ENCODE results near the gene OMA1. TPM values are rescaled to one million over a fixed set of nuclear protein-coding genes. Genes with fewer than 3 reads are reported as not detected.
"Not testable (repeated sequence)": the region's sequence is repeated elsewhere in the genome, so short reads cannot be mapped to it uniquely, and the experiment has no call there.

Gene OMA1
- total RNA-seq, 1 experiment from 2014 or later, result 21.9 TPM

- no peaks in the 10 kb centered on the region for H3K27me3 ChIP-seq (ENCODE audit: insufficient read depth, low read length)
- H3K9ac ChIP-seq (ENCODE audit: low read length), result no peak overlapping the region
- ChIA-PET RAD21 (ENCODE audit: low non-redundant PET in 1 of 2, low total read pairs in 2 of 2, uncharacterized antibody in 2 of 2, unreplicated experiment in 2 of 2) (no interaction called here), POLR2A (no interaction called here), CTCF (no interaction called here)
- DNase-seq (ENCODE audit: low read depth, low spot score) (no peak), ATAC-seq (no peak)
- H3K36me3 ChIP-seq (ENCODE audit: control insufficient read depth in 1 of 2, insufficient read depth in 2 of 2, low read length in 2 of 2), result no peaks in the 10 kb centered on the region
- no peak overlapping the region for H3K27ac ChIP-seq (ENCODE audit: low read depth, low read length)
- no peaks in the 10 kb centered on the region for H4K20me1 ChIP-seq (ENCODE audit: insufficient read depth)
- no peaks in the 10 kb centered on the region for H3K4me1 ChIP-seq (ENCODE audit: control insufficient read depth in 1 of 2, insufficient read depth in 2 of 2, low read length in 2 of 2)
- H3K4me3 ChIP-seq (replicated peaks in 1 of 2; ENCODE audit: low read depth in 1 of 2, low read length in 2 of 2), result no peak overlapping the region
- no peaks in the 10 kb centered on the region for H3K79me2 ChIP-seq (ENCODE audit: insufficient read depth, low read length)
- TF ChIP-seq EGR1 (IDR thresholded peaks at IDR 0.05; ENCODE audit: low read depth) (no peak), EZH2phosphoT487 (IDR thresholded peaks at IDR 0.05; ENCODE audit: borderline replicate concordance) (no peak), EZH2 (IDR thresholded peaks at IDR 0.05) (no peak), FOSL1 (IDR thresholded peaks at IDR 0.05; ENCODE audit: low read depth) (no peak), CTCF (IDR thresholded peaks at IDR 0.05 in 2 of 3, conservative IDR thresholded peaks at IDR 0.05 in 1 of 3; ENCODE audit: borderline replicate concordance in 1 of 3, insufficient read depth in 1 of 3, low read depth in 2 of 3, low read length in 2 of 3) (no peak), ZNF274 (IDR thresholded peaks at IDR 0.05; ENCODE audit: low read depth, low read length) (no peak), TCF7L2 (IDR thresholded peaks at IDR 0.05; ENCODE audit: borderline replicate concordance, extremely low read depth, insufficient read depth, insufficient read length) (no peak), SIN3A (IDR thresholded peaks at IDR 0.05; ENCODE audit: low read depth) (no peak)
- TF ChIP-seq, protein P1, sequence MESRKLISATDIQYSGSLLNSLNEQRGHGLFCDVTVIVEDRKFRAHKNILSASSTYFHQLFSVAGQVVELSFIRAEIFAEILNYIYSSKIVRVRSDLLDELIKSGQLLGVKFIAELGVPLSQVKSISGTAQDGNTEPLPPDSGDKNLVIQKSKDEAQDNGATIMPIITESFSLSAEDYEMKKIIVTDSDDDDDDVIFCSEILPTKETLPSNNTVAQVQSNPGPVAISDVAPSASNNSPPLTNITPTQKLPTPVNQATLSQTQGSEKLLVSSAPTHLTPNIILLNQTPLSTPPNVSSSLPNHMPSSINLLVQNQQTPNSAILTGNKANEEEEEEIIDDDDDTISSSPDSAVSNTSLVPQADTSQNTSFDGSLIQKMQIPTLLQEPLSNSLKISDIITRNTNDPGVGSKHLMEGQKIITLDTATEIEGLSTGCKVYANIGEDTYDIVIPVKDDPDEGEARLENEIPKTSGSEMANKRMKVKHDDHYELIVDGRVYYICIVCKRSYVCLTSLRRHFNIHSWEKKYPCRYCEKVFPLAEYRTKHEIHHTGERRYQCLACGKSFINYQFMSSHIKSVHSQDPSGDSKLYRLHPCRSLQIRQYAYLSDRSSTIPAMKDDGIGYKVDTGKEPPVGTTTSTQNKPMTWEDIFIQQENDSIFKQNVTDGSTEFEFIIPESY (IDR thresholded peaks at IDR 0.05; ENCODE audit: extremely low read depth, insufficient replicate concordance, low read length), result no peak
- no TSS peak for BruUV-seq (replicated peaks)
- H3K9me3 ChIP-seq (ENCODE audit: control insufficient read depth in 1 of 2, insufficient read depth in 1 of 2, low read depth in 1 of 2, low read length in 2 of 2), result no peaks in the 10 kb centered on the region
- no peak overlapping the region for H3K4me2 ChIP-seq (ENCODE audit: low read length)
- intact Hi-C loops (cut with micrococcal nuclease), result no loop called here
- no peaks in the 10 kb centered on the region for H3K9me2 ChIP-seq (ENCODE audit: insufficient read depth)
- no peak overlapping the region for H2AFZ ChIP-seq (ENCODE audit: low read depth, low read length, poor library complexity, severe bottlenecking)
These were observed 50.5 kb downstream of the OMA1 start for GRCh38 chr1:58496042-58496441.

GRCh38 chr1:58488914-58489313, 57.6 kb downstream of the OMA1 start:
- intact Hi-C loops (cut with micrococcal nuclease); H3K9ac ChIP-seq (ENCODE audit: low read length); BruUV-seq (replicated peaks); H3K4me3 ChIP-seq (replicated peaks in 1 of 2; ENCODE audit: low read depth in 1 of 2, low read length in 2 of 2); RAD21 ChIA-PET (ENCODE audit: low non-redundant PET in 1 of 2, low total read pairs in 2 of 2, uncharacterized antibody in 2 of 2, unreplicated experiment in 2 of 2); H3K4me1 ChIP-seq (ENCODE audit: control insufficient read depth in 1 of 2, insufficient read depth in 2 of 2, low read length in 2 of 2); H3K27ac ChIP-seq (ENCODE audit: low read depth, low read length); POLR2A ChIA-PET; H2AFZ ChIP-seq (ENCODE audit: low read depth, low read length, poor library complexity, severe bottlenecking); H3K9me2 ChIP-seq (ENCODE audit: insufficient read depth); H3K27me3 ChIP-seq (ENCODE audit: insufficient read depth, low read length); DNase-seq (ENCODE audit: low read depth, low spot score); H3K4me2 ChIP-seq (ENCODE audit: low read length); H3K79me2 ChIP-seq (ENCODE audit: insufficient read depth, low read length); CTCF ChIA-PET; H3K9me3 ChIP-seq (ENCODE audit: control insufficient read depth in 1 of 2, insufficient read depth in 1 of 2, low read depth in 1 of 2, low read length in 2 of 2); H4K20me1 ChIP-seq (ENCODE audit: insufficient read depth); H3K36me3 ChIP-seq (ENCODE audit: control insufficient read depth in 1 of 2, insufficient read depth in 2 of 2, low read length in 2 of 2); ATAC-seq: not testable (repeated sequence)

Data from HCT116 (cell line).